Immature natural killer cell (primary cell): ENCODE measurements around the gene S1PR3. TPM values are rescaled to one million over a fixed set of nuclear protein-coding genes. Genes with fewer than 3 reads are reported as not detected.
"Not testable (repeated sequence)": the region's sequence is repeated elsewhere in the genome, so short reads cannot be mapped to it uniquely, and the experiment has no call there.

Experiments used
- DNase-seq, 3 donors: peaks; one replicate each; pipeline ENCODE4 v3.0.0; 2022; ENCODE audit warnings: mixed read lengths in 1 of 3
- H3K27ac Mint-ChIP-seq, 6 donors: one replicate each; pipeline ENCODE4 v1.8.0; 2020; ENCODE audit warnings: mixed read lengths in 6 of 6, mild to moderate bottlenecking in 5 of 6, inconsistent platforms in 4 of 6, moderate library complexity in 3 of 6
- H3K27me3 Mint-ChIP-seq, 3 donors: one replicate each; pipeline ENCODE4 v1.8.0; 2020 to 2021; ENCODE audit warnings: low read depth in 3 of 3, mild to moderate bottlenecking in 3 of 3, mixed read lengths in 3 of 3, moderate library complexity in 3 of 3, inconsistent platforms in 1 of 3
- H3K36me3 Mint-ChIP-seq, 3 donors: one replicate each; pipeline ENCODE4 v1.8.0; 2020; ENCODE audit warnings: mixed read lengths in 3 of 3, inconsistent platforms in 2 of 3, mild to moderate bottlenecking in 2 of 3
- H3K4me1 Mint-ChIP-seq, 2 donors: one replicate each; pipeline ENCODE4 v1.8.0; 2020; ENCODE audit warnings: inconsistent platforms in 2 of 2, mild to moderate bottlenecking in 2 of 2, mixed read lengths in 2 of 2, moderate library complexity in 1 of 2
- H3K4me3 Mint-ChIP-seq, 5 donors: one replicate each; pipeline ENCODE4 v1.8.0; 2020; ENCODE audit warnings: mild to moderate bottlenecking in 5 of 5, mixed read lengths in 5 of 5, inconsistent platforms in 3 of 5, moderate library complexity in 3 of 5
- H3K9me3 Mint-ChIP-seq, 6 donors: one replicate each; pipeline ENCODE4 v1.8.0; 2020; ENCODE audit warnings: mild to moderate bottlenecking in 6 of 6, mixed read lengths in 6 of 6, inconsistent platforms in 4 of 6, moderate library complexity in 3 of 6
- polyA plus RNA-seq, 3 donors: library from polyadenylated mRNA; unstranded; fragments of 300-500 nt; fragmentation: Illumina TruSeq; gene quantifications; one replicate each; pipeline ENCODE4 v1.2.3, GENCODE V29; 2021

The S1PR3 gene
- under 1 TPM in 1 of 3 donors, not detected in 2; 0.20 TPM for polyA plus RNA-seq

- Mint-ChIP-seq H3K36me3 (no peaks in the 10 kb centered on the region), H3K27ac (no peak within 1 kb of the TSS), H3K4me3 (peak within 1 kb of the TSS in 1 of 5 donors; percentile 42), H3K4me1 (no peaks in the 10 kb centered on the region), H3K9me3 (no peaks in the 10 kb centered on the region), H3K27me3 (peaks cover 6 to 22% (median 8%) of the 10 kb centered on the region in 3 donors)
- no peak for DNase-seq
These were observed at the start of gene S1PR3 for GRCh38 chr9:88991066-88992034. Gene S1PR3 (plus strand): TSS chr9:88991468. CDS start chr9:89001201, 9,733 bp downstream.

DNA sequence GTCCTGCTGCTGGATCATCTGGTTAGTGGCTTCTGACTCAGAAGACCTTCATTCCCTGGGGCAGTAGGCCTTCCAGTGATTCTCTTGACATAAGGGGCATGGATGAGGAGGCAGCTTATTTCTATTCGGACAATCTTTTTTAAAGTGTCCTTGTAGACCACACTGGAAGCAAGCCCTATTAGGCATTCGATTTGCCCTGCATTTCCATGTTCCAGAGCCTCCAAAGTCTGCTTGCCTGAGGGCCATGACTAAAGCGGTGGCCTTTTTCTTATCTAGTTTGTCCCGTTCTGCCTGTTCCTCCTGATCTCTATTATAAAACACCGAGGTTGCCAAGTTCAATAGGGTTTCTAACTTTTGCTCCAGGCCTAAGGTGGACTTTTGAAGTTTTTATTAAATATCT lies 49.7 kb upstream of the S1PR3 start:
- not testable (repeated sequence) for H3K36me3 Mint-ChIP-seq, H3K4me1 Mint-ChIP-seq, H3K27ac Mint-ChIP-seq, H3K9me3 Mint-ChIP-seq, DNase-seq, H3K27me3 Mint-ChIP-seq, H3K4me3 Mint-ChIP-seq

DNA sequence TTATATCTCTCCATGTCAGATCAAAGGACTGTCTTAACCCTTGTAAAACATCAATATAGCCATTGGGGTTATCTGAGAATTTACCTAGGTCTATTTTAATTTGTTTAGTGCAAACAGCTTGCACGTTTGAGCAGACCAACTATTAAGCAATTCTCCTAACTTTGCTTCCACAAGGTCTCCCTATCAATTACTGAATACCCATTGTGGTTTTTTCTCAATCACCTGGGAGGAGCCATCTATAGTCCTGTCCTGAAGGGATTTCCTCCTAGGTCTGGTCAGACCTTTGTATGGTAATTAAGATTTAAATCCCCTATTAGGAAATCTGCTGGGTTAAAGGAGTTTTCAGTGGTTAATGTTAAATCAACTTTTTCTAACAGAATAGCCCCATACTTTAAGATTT lies 48.9 kb upstream of the S1PR3 start:
- H3K4me1 Mint-ChIP-seq = no peaks in the 10 kb centered on the region
- DNase-seq = no peak
- no peaks in the 10 kb centered on the region for H3K36me3 Mint-ChIP-seq
- no peak overlapping the region for H3K4me3 Mint-ChIP-seq
- no peak overlapping the region for H3K27ac Mint-ChIP-seq
- no peaks in the 10 kb centered on the region for H3K9me3 Mint-ChIP-seq
- peaks cover 0 to 7% (median 3%) of the 10 kb centered on the region in 3 donors for H3K27me3 Mint-ChIP-seq

- H3K4me1 Mint-ChIP-seq = no peaks in the 10 kb centered on the region
- H3K4me3 Mint-ChIP-seq = no peak overlapping the region
- no peak overlapping the region for H3K27ac Mint-ChIP-seq
- no peaks in the 10 kb centered on the region for H3K9me3 Mint-ChIP-seq
- peaks cover 0 to 11% (median 4%) of the 10 kb centered on the region in 3 donors for H3K27me3 Mint-ChIP-seq
- no peak for DNase-seq
- no peaks in the 10 kb centered on the region for H3K36me3 Mint-ChIP-seq
These were observed 45.5 kb upstream of the S1PR3 start for GRCh38 chr9:88945636-88946333.

GRCh38 chr9:88947581-88948573 lies 43.4 kb upstream of the S1PR3 start:
- Mint-ChIP-seq H3K36me3 (no peaks in the 10 kb centered on the region), H3K4me1 (no peaks in the 10 kb centered on the region), H3K9me3 (no peaks in the 10 kb centered on the region), H3K27me3 (peaks cover 0 to 14% (median 4%) of the 10 kb centered on the region in 3 donors), H3K4me3 (no peak overlapping the region), H3K27ac (no peak overlapping the region)
- DNase-seq = no peak

GRCh38 chr9:88949425-88949824 lies 41.8 kb upstream of the S1PR3 start:
- H3K4me1 Mint-ChIP-seq = no peaks in the 10 kb centered on the region
- DNase-seq = no peak
- no peaks in the 10 kb centered on the region for H3K9me3 Mint-ChIP-seq
- H3K36me3 Mint-ChIP-seq = no peaks in the 10 kb centered on the region
- no peak overlapping the region for H3K27ac Mint-ChIP-seq
- peaks cover 4 to 11% (median 5%) of the 10 kb centered on the region in 3 donors for H3K27me3 Mint-ChIP-seq
- no peak overlapping the region for H3K4me3 Mint-ChIP-seq

DNA sequence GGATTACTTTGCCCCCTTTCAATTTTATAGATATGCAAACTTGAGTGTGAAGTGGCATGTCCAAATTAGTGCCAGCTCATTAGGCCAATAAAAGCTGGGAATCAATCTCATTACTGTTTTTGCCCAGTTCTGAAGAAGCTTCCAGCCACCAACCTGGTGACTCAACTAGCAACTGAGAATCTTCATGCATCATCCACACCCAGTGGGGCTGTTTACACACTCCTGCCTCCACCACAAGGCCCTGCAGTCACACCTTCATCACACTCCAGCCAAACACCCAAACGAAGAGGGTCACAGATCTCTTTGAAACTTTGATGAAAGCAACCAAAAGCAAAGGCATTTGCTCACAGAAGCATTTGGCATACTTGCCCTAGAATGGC lies 41.3 kb upstream of the S1PR3 start:
- H3K36me3 Mint-ChIP-seq = no peaks in the 10 kb centered on the region
- H3K27ac Mint-ChIP-seq = no peak overlapping the region
- H3K4me3 Mint-ChIP-seq = no peak overlapping the region
- no peak for DNase-seq
- peaks cover 4 to 11% (median 7%) of the 10 kb centered on the region in 3 donors for H3K27me3 Mint-ChIP-seq
- H3K9me3 Mint-ChIP-seq = no peaks in the 10 kb centered on the region
- no peaks in the 10 kb centered on the region for H3K4me1 Mint-ChIP-seq

GRCh38 chr9:88950341-88951154 lies 40.7 kb upstream of the S1PR3 start:
- H3K4me1 Mint-ChIP-seq = no peaks in the 10 kb centered on the region
- no peak overlapping the region for H3K4me3 Mint-ChIP-seq
- no peaks in the 10 kb centered on the region for H3K36me3 Mint-ChIP-seq
- no peak for DNase-seq
- no peak overlapping the region for H3K27ac Mint-ChIP-seq
- H3K27me3 Mint-ChIP-seq = peaks cover 4 to 10% (median 7%) of the 10 kb centered on the region in 3 donors
- no peaks in the 10 kb centered on the region for H3K9me3 Mint-ChIP-seq

DNA sequence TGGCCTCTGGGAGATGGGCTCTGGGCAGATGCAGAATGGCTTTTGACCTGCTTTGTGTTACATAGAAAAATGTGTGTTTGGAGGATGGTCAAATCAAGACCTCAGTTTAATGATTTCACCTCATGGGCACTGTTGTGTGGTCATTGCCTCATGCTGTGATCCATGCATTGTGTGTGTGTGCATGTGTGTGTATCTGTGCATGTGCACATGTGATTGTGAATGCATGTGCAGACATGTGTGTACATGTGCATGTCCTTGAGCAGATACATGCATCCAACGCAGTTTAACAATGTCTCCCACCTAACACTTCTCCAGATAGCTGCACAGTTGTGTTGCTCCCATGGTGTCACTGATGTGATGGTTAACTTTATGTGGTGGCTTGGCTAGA lies 40.1 kb upstream of the S1PR3 start:
- no peaks in the 10 kb centered on the region for H3K4me1 Mint-ChIP-seq
- no peaks in the 10 kb centered on the region for H3K9me3 Mint-ChIP-seq
- H3K4me3 Mint-ChIP-seq = no peak overlapping the region
- no peaks in the 10 kb centered on the region for H3K36me3 Mint-ChIP-seq
- no peak for DNase-seq
- H3K27me3 Mint-ChIP-seq = peaks cover 4 to 9% (median 7%) of the 10 kb centered on the region in 3 donors
- no peak overlapping the region for H3K27ac Mint-ChIP-seq

DNA sequence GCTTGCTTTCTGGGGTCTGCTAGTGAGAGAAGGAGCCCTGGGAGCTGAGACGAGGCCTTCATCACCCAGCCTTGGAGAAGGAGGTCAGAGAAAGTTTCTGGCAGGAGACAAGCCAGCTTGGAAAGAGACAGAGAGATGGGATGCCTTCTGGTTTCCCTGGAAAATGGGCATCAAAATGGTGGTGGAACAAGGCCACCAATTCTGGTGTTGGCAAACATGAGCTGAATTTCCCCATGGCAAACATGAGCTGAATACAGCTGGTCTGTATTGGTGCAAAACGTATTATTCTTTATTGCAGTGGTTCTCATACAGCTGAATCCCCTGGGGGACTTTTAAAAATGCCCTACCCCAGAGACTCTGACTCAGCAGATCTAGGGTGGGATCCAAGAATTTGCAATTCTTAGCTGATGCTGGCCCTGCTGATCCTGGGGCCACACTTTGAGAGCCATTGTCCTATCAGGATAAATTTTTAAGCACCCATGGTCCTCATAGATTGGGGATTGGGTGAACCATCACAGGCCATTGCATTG lies 39.1 kb upstream of the S1PR3 start:
- H3K27me3 Mint-ChIP-seq = peaks cover 4 to 9% (median 7%) of the 10 kb centered on the region in 3 donors
- DNase-seq = no peak
- H3K36me3 Mint-ChIP-seq = no peaks in the 10 kb centered on the region
- no peak overlapping the region for H3K27ac Mint-ChIP-seq
- no peaks in the 10 kb centered on the region for H3K4me1 Mint-ChIP-seq
- H3K9me3 Mint-ChIP-seq = no peaks in the 10 kb centered on the region
- H3K4me3 Mint-ChIP-seq = no peak overlapping the region

- Mint-ChIP-seq H3K4me1 (no peaks in the 10 kb centered on the region), H3K36me3 (no peaks in the 10 kb centered on the region), H3K27ac (no peak overlapping the region), H3K9me3 (no peaks in the 10 kb centered on the region), H3K27me3 (peaks cover 4 to 8% (median 7%) of the 10 kb centered on the region in 3 donors), H3K4me3 (no peak overlapping the region)
- DNase-seq = no peak
These were observed 38.3 kb upstream of the S1PR3 start for GRCh38 chr9:88952976-88953375.

GRCh38 chr9:88953381-88954029 lies 37.8 kb upstream of the S1PR3 start:
- no peaks in the 10 kb centered on the region for H3K9me3 Mint-ChIP-seq
- no peak overlapping the region for H3K27ac Mint-ChIP-seq
- H3K4me1 Mint-ChIP-seq = no peaks in the 10 kb centered on the region
- H3K4me3 Mint-ChIP-seq = no peak overlapping the region
- no peak for DNase-seq
- H3K27me3 Mint-ChIP-seq = peaks cover 2 to 7% (median 6%) of the 10 kb centered on the region in 3 donors
- H3K36me3 Mint-ChIP-seq = no peaks in the 10 kb centered on the region
